ENCODE data around the gene GRIK3. TPM values are rescaled to one million over a fixed set of nuclear protein-coding genes. Genes with fewer than 3 reads are reported as not detected.

The GRIK3 gene
- total and polyA plus RNA-seq, 2 experiments from 2014 or later = 0.31 to 2.9 TPM

DNA sequence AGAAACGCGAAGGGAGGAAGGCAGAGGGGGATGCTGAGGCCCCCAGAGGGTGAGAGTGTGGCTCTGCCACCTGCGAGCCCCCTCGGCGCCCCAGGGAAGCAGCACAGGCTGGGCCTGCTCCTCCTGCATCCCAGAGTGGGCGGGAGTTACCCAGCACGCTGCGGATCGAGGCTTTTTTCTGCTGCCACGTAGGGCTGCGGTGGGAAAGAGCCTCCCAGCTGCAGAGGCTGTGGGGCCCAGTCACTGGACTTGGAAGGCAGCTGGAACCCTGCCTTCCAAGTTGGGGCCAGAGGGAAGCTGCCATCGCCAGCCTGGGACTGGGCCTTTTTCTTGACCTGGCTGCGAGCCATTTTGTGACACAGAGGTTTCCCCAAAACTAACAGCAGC lies 2.3 kb upstream of the GRIK3 start:
- Histone ChIP-seq H4K20me1 (replicated peaks; ENCODE audit: insufficient read depth) (peaks cover 5% of the 10 kb centered on the region; the same call in 1 of the 2 replicates), H3K27ac (ENCODE audit: low read depth) (no peak overlapping the region), H3K4me2 (peak overlapping the region; percentile 97), H3K4me1 (ENCODE audit: insufficient read depth) (peaks cover 66% of the 10 kb centered on the region), H3K9me2 (ENCODE audit: insufficient read depth) (no peaks in the 10 kb centered on the region), H3K36me3 (ENCODE audit: insufficient read depth) (no peaks in the 10 kb centered on the region; the same call in 1 of the 2 replicates), H3K79me2 (replicated peaks; ENCODE audit: insufficient read depth) (no peaks in the 10 kb centered on the region), H3K4me3 (peak overlapping the region; percentile 67), H2AFZ (peak overlapping the region; percentile 98), H3K27me3 (ENCODE audit: insufficient read depth) (peaks cover 58% of the 10 kb centered on the region), H3F3A (replicated peaks; ENCODE audit: low read depth) (peaks cover 13% of the 10 kb centered on the region; the same call in 1 of the 2 replicates)
- Mint-ChIP-seq H3K27me3 (ENCODE audit: insufficient read depth, low read depth, poor library complexity) (peaks cover 50% of the 10 kb centered on the region), H3K36me3 (ENCODE audit: low read depth) (no peaks in the 10 kb centered on the region), H3K27ac (no peak overlapping the region), H3K9me3 (no peaks in the 10 kb centered on the region; the same call in 2 of the 3 replicates), H3K4me1 (peaks cover 64% of the 10 kb centered on the region), H3K4me3 (peak overlapping the region; percentile 76)
- ATAC-seq = peak; percentile 0
- no peak for TF ChIP-seq REST (IDR thresholded peaks at IDR 0.05; ENCODE audit: unreplicated experiment)
- TF ChIP-seq ZNF331 (CRISPR knock-in tag; IDR thresholded peaks at IDR 0.05; ENCODE audit: low read depth) = no peak
- TF ChIP-seq, protein P1, sequence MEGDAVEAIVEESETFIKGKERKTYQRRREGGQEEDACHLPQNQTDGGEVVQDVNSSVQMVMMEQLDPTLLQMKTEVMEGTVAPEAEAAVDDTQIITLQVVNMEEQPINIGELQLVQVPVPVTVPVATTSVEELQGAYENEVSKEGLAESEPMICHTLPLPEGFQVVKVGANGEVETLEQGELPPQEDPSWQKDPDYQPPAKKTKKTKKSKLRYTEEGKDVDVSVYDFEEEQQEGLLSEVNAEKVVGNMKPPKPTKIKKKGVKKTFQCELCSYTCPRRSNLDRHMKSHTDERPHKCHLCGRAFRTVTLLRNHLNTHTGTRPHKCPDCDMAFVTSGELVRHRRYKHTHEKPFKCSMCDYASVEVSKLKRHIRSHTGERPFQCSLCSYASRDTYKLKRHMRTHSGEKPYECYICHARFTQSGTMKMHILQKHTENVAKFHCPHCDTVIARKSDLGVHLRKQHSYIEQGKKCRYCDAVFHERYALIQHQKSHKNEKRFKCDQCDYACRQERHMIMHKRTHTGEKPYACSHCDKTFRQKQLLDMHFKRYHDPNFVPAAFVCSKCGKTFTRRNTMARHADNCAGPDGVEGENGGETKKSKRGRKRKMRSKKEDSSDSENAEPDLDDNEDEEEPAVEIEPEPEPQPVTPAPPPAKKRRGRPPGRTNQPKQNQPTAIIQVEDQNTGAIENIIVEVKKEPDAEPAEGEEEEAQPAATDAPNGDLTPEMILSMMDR (conservative IDR thresholded peaks at IDR 0.05; ENCODE audit: low read depth in 2 of 2) = no peak
- no peak for TF ChIP-seq EZH2 (IDR thresholded peaks at IDR 0.05; ENCODE audit: low read depth, unreplicated experiment)
- no peak for TF ChIP-seq ZNF462 (CRISPR knock-in tag; IDR thresholded peaks at IDR 0.05)
- no peak for TF ChIP-seq STAT1 (IDR thresholded peaks at IDR 0.05; ENCODE audit: unreplicated experiment)
- no peak for TF ChIP-seq CREB1 (CRISPR knock-in tag; IDR thresholded peaks at IDR 0.05; ENCODE audit: low read depth)
- TF ChIP-seq EZH2phosphoT487 (IDR thresholded peaks at IDR 0.05; ENCODE audit: unreplicated experiment) = no peak
- TF ChIP-seq ZNF114 (CRISPR knock-in tag; IDR thresholded peaks at IDR 0.05) = no peak
- no peak for TF ChIP-seq JUNB (IDR thresholded peaks at IDR 0.05; ENCODE audit: unreplicated experiment)
- DNase-seq (ENCODE audit: low spot score) = peak; percentile 44
